ENCODE results near the gene STPG4.

GRCh38 chr2:47160660-47161059, 5.6 kb upstream of the STPG4 start:
- TF ChIP-seq POLR2A (IDR thresholded peaks at IDR 0.05): no peak
- no peak for TF ChIP-seq CTCF (IDR thresholded peaks at IDR 0.05)

Data from tibial nerve (tissue), 3 donors.